ENCODE data around the gene SH3RF3.

The SH3RF3 gene

DNA sequence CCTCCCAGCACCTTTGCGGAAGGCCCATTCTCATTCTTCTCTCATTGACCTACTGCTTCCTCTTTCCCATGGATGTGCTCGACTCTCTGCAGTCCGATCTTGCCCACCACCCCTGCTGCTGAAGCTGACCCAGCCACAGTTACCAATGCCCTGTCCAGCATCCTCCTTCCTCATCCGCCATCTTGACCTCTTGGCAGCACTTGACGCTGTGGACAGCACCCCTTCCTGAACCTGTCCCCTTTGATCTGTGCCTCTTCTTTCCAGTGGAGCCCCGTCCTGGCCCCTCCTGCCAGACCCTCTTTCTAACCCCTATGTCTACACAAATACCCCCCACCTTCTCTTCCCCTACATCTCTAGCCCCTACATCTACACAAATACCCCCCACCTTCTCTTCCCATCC is 275.7 kb downstream of the SH3RF3 start:
- DNase-seq = no peak

DNA sequence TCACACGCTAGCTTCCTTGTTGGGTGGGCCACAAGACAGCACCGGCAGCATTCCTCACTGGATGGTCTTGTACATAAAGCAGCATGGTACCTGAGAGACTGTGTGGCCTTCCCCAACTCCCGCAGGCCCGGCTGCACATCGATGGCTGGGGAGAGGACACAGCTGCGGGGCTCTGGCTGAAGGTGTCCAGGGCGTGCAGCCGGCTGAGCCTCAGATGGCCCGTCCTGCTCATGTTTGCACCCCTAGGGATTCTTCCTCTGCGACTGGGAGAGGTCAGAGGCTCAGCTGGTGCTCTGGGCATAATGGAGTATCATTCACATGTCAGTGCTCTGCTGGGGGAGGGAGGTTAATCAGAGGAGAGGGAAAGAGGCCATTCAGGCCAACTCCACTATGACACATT is 276.9 kb downstream of the SH3RF3 start:
- DNase-seq = no peak

DNA sequence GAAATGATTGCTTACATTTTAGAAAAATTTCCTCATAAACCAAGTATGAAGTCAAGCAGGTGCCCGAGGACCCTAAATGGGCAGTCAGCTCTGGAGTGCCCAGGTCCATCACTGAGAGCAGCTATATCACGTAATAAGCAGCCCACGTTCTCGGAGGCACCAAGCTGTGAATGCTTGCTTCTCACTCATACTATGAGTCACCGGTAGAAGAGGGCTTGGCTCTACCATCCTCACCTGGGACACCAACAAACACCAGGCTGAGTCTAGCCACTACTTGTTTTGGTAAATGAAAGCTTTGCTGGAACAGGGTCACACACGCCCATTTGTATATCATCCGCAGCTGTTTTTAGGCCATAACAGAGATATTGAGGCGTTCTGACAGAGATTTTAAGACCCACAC is 277.3 kb downstream of the SH3RF3 start:
- DNase-seq = no peak

DNA sequence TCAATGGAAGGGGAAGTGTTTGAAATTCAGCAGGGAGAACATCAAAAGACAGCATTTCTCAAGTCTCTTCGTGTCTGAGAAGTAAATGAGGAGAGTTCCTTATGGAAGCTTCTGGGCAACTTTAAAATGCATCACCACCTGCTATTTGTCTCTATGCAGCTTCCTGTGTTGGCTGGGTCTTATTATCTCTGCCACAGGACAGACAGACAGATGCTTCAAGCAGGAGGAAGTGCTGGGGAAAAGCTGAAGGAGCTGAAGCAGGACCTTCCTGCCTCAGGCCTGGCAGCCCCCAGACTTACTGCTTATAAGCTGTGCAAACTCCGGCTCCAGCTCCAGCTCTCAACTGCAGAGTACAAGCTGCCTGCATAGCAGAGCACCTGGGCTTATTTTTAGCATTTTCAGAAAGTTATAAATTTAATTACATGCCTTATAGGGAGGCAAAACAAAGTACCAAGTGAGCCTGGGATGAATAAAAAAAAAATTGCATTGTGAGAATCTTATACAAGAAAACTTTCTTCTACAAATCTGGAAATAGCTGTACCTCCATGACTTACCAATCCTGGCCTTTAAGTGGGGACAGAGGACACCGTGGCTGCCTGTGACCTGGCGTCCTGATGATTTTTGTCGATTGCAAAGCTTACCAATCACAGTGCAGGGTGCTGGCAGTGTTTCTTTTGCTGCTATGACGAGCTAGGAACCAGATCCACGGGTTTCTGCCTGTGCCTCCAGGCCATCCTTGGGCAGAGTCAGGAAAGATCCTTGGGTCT is 278.5 kb downstream of the SH3RF3 start:
- no peak for DNase-seq

DNA sequence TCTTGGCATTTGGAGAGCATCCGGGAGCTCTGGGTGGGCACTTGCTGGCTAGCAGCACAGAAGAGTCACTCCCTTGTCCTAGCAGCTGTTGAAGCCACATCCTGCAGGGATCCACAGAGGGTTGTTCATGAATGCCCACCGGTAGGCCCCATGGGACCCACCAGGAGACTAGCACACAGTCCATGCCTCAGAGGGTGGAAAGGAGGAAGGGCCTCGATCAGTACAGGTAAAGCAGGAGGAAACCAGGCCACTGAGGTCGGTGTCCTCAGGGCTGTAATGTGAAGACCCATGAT is 279.0 kb downstream of the SH3RF3 start:
- no peak for DNase-seq

DNA sequence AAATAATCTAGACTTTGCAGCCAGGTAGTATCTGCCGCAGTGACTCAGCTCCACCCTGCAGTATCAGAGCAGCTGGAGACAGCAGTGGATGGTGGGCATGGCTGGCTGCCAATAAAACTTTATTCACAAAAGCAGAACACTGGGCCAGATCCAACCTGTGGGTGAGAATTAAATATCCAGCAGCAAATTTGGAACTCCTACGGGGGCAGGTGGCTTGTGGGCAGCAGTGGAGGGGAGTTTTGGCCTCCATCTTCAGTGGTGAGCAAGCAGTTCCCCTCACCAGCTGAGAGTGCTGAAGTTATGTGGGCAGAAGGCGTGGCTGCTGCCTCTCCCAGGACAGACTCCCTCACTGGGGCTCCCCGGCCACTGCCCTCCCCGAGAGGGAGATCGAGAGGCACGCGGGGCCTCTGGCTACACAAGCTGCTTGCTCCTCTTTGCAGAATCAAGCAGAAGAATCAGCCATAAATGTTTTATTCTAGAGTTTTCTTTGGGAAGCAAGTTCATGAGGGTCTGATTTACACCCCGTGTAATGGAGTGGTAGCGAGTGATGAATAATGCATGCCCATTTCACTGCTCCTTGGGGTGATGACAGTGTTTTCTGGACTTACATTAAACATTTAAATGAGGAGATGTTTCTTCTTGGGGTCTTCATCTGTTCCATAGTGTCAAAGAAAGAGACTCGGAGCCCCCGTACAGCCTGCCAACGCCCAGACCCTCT is 280.5 kb downstream of the SH3RF3 start:
- peak; percentile 13 for DNase-seq

DNA sequence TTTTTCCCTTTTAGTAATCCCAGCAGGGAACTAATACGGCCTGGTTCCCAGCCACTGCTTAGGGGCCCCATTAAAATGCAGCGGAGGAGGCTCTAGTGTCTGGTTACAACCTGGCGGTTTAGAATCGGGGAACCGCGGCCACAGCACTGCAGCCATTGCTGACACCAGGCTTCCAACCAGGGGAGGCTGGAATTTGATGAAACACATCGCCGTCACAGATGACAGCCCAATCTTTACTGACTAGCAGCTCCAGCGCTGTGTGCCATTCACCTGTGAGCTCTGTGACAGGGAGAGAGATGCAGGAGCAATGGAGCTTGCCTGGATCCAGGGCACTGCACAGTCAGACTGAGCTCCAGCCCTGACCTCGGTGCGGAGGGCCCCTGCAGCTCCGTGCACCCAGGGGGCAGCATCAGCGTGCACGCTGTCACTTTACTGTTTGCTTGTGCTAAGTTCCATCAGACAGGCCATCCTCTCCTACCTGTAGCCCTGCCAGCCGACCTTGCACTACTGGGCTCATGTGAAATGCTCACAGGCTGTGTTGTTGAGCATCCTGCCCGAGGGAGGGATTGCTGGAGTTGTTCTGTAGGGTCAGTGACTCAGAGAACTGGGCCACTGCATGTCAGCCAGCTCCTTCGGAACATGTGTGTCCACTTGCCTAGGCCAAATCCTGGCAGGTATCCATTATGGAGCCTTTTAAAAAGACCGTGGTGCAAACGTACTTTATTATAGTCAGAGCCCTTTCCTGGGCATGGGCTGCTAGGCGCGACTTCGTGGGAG is 281.2 kb downstream of the SH3RF3 start:
- DNase-seq = no peak

DNA sequence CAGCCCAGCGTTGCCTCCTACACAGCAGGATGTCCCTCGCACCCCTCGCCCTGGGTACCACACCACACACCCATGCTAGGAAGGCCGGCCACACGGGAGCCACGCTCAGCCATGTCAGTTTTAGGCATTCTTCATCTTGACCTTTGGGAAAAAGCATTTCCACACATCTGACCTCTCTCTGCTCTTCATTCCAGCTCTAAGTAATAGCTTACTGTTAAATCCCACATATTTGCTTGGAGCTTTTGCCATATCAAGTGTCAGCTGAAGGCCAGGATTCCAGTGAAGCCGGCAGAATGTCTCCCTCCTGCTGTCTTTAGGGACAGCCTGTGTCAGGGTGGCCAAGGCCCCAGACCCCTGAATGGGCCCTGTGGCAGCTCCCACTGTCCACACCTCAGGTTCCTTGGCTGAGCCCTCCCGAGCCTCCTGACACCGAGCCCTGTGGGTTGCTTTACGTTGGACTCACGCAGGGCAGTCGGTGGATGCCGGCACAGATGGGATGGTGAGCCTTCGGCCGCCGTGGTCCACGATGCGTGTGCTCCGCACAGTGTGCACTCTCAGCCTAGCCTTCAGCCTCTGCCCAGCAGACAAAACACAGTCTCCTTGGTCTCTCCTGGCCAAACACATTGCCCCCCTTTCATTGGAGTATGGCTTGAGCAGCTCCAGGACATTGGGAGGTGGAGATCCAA is 282.8 kb downstream of the SH3RF3 start:
- DNase-seq = no peak

DNA sequence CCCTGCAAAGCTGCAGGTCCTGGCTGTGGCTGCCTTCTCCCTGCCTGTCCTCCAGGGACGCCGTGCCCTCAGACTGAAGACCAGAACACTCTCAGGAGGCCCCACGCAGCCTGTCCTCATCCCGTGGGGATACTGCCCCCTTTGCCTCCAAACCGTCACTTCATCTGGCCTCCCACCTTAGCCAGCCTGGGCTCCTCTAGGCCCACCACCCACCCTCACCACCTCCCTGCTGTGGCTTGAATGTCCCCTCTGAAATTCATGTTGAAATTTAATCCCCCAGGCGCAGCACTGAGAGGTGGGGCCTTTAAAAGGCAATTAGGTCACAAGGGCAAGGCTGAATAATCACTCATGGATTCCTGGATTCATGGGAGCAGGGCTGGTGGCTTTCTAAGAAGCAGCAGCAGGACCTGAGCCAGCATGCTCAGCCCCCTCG is 286.6 kb downstream of the SH3RF3 start:
- no peak for DNase-seq

DNA sequence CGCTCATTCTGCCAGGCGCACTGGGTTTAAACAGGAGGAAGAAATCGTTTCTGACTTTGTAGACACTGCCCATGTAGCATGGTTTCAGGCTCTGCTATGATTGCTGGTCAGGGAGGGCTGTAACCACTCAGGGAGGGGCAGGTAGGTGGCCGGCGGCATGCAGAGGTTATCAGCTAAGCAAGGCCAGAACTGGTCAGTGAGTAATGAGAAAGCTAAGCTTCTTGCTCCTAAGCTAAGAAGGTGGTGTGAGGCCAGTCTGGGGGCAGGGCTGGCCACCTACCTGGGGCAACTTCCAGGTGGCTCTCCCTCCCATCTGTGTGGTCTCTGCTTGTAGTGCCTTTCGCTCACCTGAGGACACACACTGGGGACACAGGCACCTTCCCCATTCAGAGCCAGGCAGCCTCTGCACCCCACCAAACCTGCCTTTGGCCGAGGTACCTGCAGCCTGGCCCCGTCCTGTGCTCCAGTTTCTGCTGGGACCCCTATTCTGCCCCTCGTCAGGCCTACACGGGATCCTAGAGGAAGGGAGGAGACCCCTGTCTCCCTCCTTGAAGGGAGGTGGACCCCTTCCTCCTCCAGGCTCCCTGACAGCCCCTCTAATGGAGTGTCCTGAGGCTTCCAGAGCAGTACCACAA is 288.8 kb downstream of the SH3RF3 start:
- no peak for DNase-seq

DNA sequence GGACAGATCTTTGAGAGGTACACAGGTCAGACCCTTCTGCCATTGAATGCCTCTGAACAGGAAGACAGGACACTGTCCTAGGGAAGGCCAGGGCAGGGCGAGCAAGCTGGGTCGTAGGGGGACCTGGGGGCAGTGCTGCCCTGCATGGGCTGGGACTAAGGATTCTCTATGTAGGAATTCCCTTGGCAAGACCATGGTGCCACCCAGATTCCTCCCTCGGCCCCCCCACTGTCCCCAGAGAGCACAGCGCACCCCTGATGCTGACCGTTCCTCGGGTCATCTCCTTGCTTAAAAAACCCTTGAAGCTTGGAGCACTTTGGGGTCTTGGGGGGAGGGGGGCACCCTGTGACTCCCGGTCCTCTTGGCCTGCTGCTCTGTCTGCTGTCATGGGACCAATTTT is 289.7 kb downstream of the SH3RF3 start:
- no peak for DNase-seq

DNA sequence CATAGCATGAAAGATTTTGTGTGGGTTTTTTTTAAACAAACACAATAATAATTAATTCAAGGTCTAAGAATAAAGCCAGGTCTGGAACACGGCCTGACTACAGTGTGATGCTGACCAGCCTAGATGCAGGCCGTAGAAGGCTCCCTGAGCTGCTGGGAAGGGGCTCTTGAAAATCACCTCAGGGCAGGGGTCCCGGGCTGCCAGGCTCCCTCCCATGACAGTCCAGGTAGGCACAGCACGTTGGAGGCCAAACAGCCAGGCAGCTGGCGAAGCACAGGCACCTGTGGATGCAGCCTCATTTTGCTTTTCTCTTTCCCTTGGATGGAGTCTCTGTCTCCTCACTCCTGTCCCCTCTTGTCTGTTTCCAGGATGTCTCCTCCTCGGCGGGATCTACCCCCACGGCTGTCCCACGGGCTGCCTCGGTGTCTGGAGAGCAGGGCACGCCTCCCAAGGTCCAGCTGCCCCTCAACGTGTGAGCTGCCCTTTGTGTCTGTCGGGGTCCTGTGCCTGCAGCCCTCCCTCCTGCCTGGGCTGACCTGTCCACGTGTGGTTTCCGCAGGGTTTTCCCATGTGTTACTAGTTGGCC is 290.3 kb downstream of the SH3RF3 start:
- DNase-seq = no peak

DNA sequence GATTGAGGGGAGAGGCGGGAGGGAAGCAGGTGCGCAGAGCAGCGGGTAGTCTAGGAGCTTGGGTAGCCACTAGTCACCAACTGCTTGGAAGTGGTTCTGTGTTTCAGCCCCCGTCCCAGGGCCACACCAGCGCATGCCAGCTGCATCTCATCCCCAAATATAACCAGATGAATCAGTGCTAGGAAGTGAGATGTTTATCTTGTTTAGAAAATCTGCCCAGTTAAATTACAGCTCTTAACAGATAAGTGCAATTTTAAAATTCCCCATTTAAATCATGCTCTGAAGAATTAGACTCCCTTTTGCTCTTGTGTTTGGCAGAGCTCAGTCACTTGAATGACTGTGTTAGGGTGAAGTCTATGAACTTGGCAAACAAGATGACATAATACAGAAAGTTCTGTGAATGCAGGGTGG is 291.0 kb downstream of the SH3RF3 start:
- DNase-seq = no peak

DNA sequence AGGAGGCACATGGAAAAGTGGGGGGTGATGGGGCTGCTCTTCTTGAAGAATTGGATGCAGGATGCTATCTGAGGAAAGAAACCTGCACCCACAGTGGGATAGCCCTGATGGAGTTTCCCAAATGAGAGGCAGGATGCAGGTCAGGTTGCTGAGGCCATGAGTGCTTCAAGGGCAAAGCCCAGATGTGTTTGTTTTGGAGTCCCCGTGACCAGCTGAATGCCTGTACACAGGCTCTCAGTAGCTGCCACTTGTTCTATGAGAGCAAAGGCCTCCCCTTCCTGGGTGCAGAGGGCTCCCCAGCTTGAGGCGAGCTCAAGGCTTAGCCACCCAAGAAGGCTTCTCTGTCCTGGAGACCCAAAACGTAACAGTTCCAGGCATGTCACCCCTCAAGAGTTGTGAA is 292.1 kb downstream of the SH3RF3 start:
- no peak for DNase-seq

DNA sequence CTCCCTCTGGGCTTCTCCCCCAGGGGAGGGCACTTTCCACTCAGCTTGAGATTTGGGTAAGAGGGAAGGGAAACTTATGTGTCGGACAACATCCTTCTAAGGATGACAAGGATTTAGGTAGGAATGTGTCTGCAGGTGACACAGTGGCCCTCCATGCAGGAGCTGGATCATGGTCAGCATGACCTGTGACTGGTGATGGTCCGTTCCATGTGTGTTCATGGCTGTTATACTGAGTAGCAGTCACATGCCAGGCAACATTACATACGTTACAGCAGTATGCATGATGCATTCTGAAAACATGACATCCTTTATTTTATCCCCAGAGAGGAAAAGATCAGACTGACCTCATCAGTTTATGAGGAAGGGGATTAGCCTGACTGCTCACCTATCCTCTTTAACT is 292.6 kb downstream of the SH3RF3 start:
- no peak for DNase-seq

DNA sequence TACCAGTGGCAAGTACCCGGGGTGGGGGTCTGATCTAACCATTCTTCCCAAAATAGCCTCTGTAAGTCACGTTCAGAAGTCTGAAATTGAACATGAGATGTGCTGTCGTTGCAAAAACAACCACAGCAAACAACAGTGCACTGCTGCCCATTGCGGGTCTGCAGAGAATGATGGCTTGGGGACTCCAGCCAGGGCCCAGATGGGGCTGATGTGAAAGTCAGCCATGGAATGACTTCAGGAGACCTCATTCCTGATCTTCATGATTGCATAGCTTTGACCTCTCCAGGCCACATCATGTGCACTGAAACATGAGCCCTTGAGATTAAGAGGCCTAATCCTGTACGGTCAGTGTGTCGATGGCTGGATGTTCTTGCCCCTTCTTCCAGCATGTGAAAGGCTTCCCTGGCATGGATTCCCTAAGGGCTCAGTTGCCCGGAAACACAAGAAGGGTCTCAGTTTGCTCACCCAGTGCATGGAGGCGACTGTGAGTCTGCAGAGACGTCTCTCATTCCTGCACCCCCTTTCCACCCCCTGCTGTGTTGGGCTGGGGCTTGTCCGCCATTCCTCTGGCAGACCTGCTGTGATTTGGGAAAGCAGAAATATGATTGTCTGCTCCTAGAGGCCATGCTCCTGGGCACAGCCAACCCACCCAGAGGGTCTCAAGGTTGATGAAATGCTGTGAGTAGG is 293.2 kb downstream of the SH3RF3 start:
- DNase-seq = no peak

DNA sequence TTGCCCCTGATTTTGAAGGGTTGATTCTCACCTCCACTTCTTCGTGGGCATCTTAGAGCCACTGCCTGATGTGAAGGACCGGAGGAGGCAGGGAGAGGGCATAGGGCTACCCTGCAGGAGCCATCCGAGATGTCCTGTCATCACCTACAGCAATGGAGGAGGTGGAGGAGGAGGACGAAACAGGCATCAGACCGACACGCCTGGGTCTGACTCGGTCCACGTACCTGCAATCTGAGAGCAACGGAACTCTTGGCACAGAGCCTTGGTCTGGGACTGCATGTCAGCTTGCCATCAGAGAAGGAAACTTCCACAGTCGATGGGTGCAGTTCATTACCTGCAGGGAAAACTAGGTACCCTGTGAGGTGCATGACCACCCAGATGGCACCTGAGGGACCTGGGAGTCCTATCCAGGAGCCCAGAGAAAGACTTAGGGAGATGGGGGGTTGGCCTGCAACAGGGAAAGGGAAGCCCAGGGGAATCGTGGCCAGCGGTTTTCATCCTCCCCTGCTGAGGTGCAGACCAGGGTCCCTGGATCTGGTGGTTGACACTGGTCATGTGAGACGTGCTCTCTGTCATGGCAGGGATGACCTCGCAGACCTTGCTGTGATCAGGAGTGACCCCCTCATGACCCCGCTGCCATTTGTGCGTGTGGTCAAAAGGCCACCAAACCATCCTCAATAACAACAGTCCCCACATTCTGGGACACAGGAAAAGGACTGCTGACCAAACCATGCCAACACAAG is 293.9 kb downstream of the SH3RF3 start:
- DNase-seq = no peak

DNA sequence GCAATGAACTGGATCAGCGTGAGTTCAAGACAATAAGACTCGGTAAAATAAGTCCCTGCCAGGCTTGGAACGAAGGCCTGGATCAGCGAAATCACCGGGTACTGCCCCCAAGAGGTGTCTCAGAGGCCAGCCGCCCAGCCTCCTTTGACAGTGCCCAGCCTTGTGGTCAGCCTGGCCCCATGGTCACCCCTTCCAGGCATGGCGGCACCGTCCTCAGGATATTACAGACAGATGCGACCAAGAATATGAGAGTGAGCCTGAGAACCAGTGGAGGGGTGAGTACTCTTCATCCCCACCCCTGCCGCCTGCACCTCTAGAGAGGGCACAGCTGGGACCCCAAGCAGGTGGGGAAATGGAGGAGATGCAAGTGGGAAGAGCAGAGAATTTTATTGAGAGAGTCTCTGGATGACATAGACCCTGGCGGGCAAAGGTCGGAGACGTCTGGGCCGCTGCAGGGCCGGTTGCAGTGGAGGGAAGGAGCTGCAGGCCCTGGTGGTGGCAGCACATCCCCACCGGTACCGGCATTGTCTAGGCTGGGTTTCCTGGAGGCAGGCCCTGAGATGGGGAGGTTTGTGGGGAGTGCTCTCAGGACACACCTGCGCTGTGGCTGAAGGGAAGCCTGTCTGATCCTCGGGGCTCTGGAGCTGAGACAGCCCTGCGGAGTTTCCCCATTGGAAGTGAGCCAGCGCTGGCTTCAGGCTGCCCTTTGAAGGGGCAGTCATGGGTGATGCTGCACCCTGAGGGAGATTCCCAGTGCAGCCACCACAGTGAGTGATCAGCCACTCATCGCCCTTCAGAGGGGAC is 294.8 kb downstream of the SH3RF3 start:
- DNase-seq = no peak

DNA sequence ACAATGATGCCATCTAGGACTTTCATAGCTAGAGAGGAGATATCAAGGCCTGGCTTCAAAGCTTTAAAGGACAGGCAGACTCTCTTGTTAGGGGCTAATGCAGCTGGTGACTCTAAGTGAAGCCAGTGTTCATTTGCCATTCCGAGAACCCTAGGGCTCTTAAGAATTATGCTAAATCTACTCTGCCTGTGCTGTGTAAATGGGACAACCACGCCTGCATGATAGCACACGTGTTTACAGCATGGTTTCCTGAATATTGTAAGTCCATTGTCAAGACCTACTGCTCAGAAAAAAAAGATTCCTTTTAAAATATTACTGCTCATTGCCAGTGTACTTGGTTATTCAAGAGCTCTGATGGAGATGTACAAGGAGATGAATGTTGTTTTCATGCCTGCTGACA is 296.4 kb downstream of the SH3RF3 start:
- DNase-seq = no peak

DNA sequence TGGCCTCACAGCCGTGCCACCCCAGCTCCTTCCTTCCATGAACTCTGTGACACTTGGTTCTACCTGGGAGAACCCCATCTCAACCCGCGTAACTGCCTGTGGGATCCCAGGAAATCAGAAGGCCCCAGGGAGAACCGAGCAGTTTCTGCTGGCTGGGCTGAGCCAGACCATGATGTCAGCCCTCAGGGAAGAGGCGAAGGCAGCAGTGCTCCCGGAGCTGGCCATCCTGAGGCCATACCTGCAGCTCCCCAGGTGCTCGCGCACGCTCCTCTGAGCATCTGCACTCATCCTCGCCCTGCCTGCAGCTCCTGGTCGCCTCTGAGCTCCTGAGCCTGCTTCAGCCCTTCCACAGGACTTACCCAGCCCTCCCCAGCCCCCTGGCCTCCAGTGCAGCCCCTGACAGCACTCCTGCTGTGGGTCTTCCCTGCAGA is 298.7 kb downstream of the SH3RF3 start:
- DNase-seq = no peak

Measured in OCI-M1 (cell line).